ENCODE measurements around the gene SPAG16.

SPAG16 gene

GRCh38 chr2:214196260-214196659 is 912.0 kb downstream of the SPAG16 start:
- no peak for DNase-seq

- no peak for DNase-seq
These were observed 917.6 kb downstream of the SPAG16 start for GRCh38 chr2:214201892-214202291.

- DNase-seq: no peak
These were observed 919.0 kb downstream of the SPAG16 start for GRCh38 chr2:214203214-214203613.

- no peak for DNase-seq
These were observed 919.6 kb downstream of the SPAG16 start for GRCh38 chr2:214203744-214204289.

- DNase-seq: no peak
These were observed 930.8 kb downstream of the SPAG16 start for GRCh38 chr2:214215107-214215506.

- no peak for DNase-seq
These were observed 932.9 kb downstream of the SPAG16 start for GRCh38 chr2:214217136-214217535.

GRCh38 chr2:214217599-214217998 is 933.3 kb downstream of the SPAG16 start:
- DNase-seq: no peak

- DNase-seq: no peak
These were observed 936.0 kb downstream of the SPAG16 start for GRCh38 chr2:214220251-214220650.

GRCh38 chr2:214226061-214226460 is 941.8 kb downstream of the SPAG16 start:
- DNase-seq: no peak

GRCh38 chr2:214232271-214232670 is 948.0 kb downstream of the SPAG16 start:
- DNase-seq: no peak

- no peak for DNase-seq
These were observed 948.9 kb downstream of the SPAG16 start for GRCh38 chr2:214233164-214233563.

GRCh38 chr2:214242797-214243196 is 958.5 kb downstream of the SPAG16 start:
- no peak for DNase-seq

GRCh38 chr2:214244847-214245246 is 960.6 kb downstream of the SPAG16 start:
- no peak for DNase-seq

GRCh38 chr2:214246417-214246816 is 962.2 kb downstream of the SPAG16 start:
- no peak for DNase-seq

GRCh38 chr2:214247531-214247930 is 963.3 kb downstream of the SPAG16 start:
- no peak for DNase-seq

GRCh38 chr2:214255046-214255445 is 970.8 kb downstream of the SPAG16 start:
- DNase-seq: no peak

- DNase-seq: no peak
These were observed 977.4 kb downstream of the SPAG16 start for GRCh38 chr2:214261683-214262082.

- no peak for DNase-seq
These were observed 979.9 kb downstream of the SPAG16 start for GRCh38 chr2:214264171-214264570.

GRCh38 chr2:214265991-214266489 is 981.8 kb downstream of the SPAG16 start:
- DNase-seq: no peak

GRCh38 chr2:214277880-214278279 is 993.6 kb downstream of the SPAG16 start:
- no peak for DNase-seq

GRCh38 chr2:214286011-214286410 is 1001.7 kb downstream of the SPAG16 start:
- no peak for DNase-seq

GRCh38 chr2:214293593-214293992 is 1009.3 kb downstream of the SPAG16 start:
- no peak for DNase-seq

- no peak for DNase-seq
These were observed 1010.2 kb downstream of the SPAG16 start for GRCh38 chr2:214294426-214294825.

GRCh38 chr2:214297423-214297822 is 1013.2 kb downstream of the SPAG16 start:
- no peak for DNase-seq

GRCh38 chr2:214310319-214310718 is 1026.1 kb downstream of the SPAG16 start:
- no peak for DNase-seq
